H9 (cell line): Measurements from ENCODE around the gene CAPN9. TPM values are rescaled to one million over a fixed set of nuclear protein-coding genes. Genes with fewer than 3 reads are reported as not detected.

Source experiments
- DNase-seq: peaks from one replicate; pipeline ENCODE4 v3.0.0-alpha.2; 2017
- H2AFZ ChIP-seq: one replicate; pipeline ENCODE4 v1.6.1; 2013; ENCODE audit warnings: mild to moderate bottlenecking, low read length, control low read depth, moderate library complexity
- H2AK5ac ChIP-seq: 2 replicates; pipeline ENCODE4 v1.6.1; 2013; ENCODE audit warnings: low read length, control low read depth, mixed read lengths; ENCODE audit not compliant: insufficient read length
- H2BK120ac ChIP-seq: one replicate; pipeline ENCODE4 v1.6.1; 2013; ENCODE audit warnings: low read depth, mild to moderate bottlenecking, low read length, control low read depth, inconsistent platforms; ENCODE audit not compliant: poor library complexity, severe bottlenecking
- H2BK12ac ChIP-seq: 2 replicates; pipeline ENCODE4 v1.6.1; 2013; ENCODE audit warnings: low read length, control low read depth, mixed read lengths, low read depth; ENCODE audit not compliant: insufficient read length
- H2BK15ac ChIP-seq: 2 replicates; pipeline ENCODE4 v1.6.1; 2013; ENCODE audit warnings: low read depth, low read length, control low read depth
- H2BK20ac ChIP-seq: one replicate; pipeline ENCODE4 v1.6.1; 2013; ENCODE audit warnings: low read depth, mild to moderate bottlenecking, low read length, control low read depth, inconsistent platforms; ENCODE audit not compliant: poor library complexity, severe bottlenecking
- H2BK5ac ChIP-seq: 2 replicates; pipeline ENCODE4 v1.6.1; 2013; ENCODE audit warnings: low read length, control low read depth, mixed read lengths; ENCODE audit not compliant: insufficient read length
- H3K14ac ChIP-seq: 2 replicates; pipeline ENCODE4 v1.6.1; 2013; ENCODE audit warnings: low read length, control low read depth; ENCODE audit not compliant: insufficient read depth
- H3K18ac ChIP-seq: 2 replicates; pipeline ENCODE4 v1.6.1; 2013; ENCODE audit warnings: low read depth, mild to moderate bottlenecking, mixed read lengths, low read length, control low read depth; ENCODE audit not compliant: insufficient read length
- H3K23ac ChIP-seq: 2 replicates; pipeline ENCODE4 v1.6.1; 2013; ENCODE audit warnings: low read length, control low read depth, mixed read lengths, low read depth; ENCODE audit not compliant: insufficient read length
- H3K23me2 ChIP-seq: 2 replicates; pipeline ENCODE4 v1.6.1; 2013; ENCODE audit warnings: low read depth, mild to moderate bottlenecking, mixed read lengths, low read length, control low read depth; ENCODE audit not compliant: insufficient read length, poor library complexity, severe bottlenecking
- H3K27ac ChIP-seq: 2 replicates; pipeline ENCODE4 v1.5.1; 2013; ENCODE audit warnings: low read length, control low read depth, mixed read lengths, low read depth; ENCODE audit not compliant: insufficient read length
- H3K27me3 ChIP-seq: 2 replicates; pipeline ENCODE4 v1.6.1; 2013; ENCODE audit warnings: low read length, control low read depth, inconsistent platforms; ENCODE audit not compliant: insufficient read depth
- H3K4ac ChIP-seq: 2 replicates; pipeline ENCODE4 v1.6.1; 2013; ENCODE audit warnings: low read depth, mild to moderate bottlenecking, control low read depth, inconsistent platforms, low read length, moderate library complexity
- H3K4me1 ChIP-seq: 2 replicates; pipeline ENCODE4 v1.6.1; 2013; ENCODE audit warnings: low read length, control low read depth, inconsistent platforms; ENCODE audit not compliant: insufficient read depth
- H3K4me2 ChIP-seq: 2 replicates; pipeline ENCODE4 v1.6.1; 2013; ENCODE audit warnings: low read length, control low read depth, mixed read lengths; ENCODE audit not compliant: insufficient read length, insufficient read depth
- H3K56ac ChIP-seq: 2 replicates; pipeline ENCODE4 v1.6.1; 2013; ENCODE audit warnings: low read depth, mild to moderate bottlenecking, mixed read lengths, low read length, control low read depth; ENCODE audit not compliant: insufficient read length
- H3K79me1 ChIP-seq: 2 replicates; pipeline ENCODE4 v1.6.1; 2013; ENCODE audit warnings: low read depth, mild to moderate bottlenecking, moderate library complexity, low read length, control low read depth, inconsistent platforms; ENCODE audit not compliant: insufficient read depth, poor library complexity, severe bottlenecking
- H3K79me2 ChIP-seq: 2 replicates; pipeline ENCODE4 v1.6.1; 2013; ENCODE audit warnings: low read length, control low read depth, inconsistent platforms; ENCODE audit not compliant: insufficient read depth
- H3K9ac ChIP-seq: 2 replicates; pipeline ENCODE4 v1.6.1; 2013; ENCODE audit warnings: low read length, control low read depth, mixed read lengths; ENCODE audit not compliant: insufficient read length; ENCODE audit errors: extremely low read depth
- H3K9me3 ChIP-seq: one replicate; pipeline ENCODE4 v1.6.1; 2013; ENCODE audit warnings: low read depth, low read length, inconsistent platforms; ENCODE audit not compliant: control insufficient read depth
- H3T11ph ChIP-seq: one replicate; pipeline ENCODE4 v1.6.1; 2013; ENCODE audit warnings: mild to moderate bottlenecking, low read length, control low read depth, inconsistent platforms
- H4K20me1 ChIP-seq: one replicate; pipeline ENCODE4 v1.6.1; 2013; ENCODE audit not compliant: control insufficient read depth, insufficient read length, insufficient read depth
- H4K5ac ChIP-seq: 2 replicates; pipeline ENCODE4 v1.6.1; 2013; ENCODE audit warnings: low read depth, mild to moderate bottlenecking, mixed read lengths, low read length, control low read depth; ENCODE audit not compliant: insufficient read length
- H4K8ac ChIP-seq: replicated peaks from 2 replicates; pipeline ENCODE4 v1.6.1; 2013; ENCODE audit warnings: low read length, control low read depth, mixed read lengths, low read depth; ENCODE audit not compliant: insufficient read length
- H4K91ac ChIP-seq: 2 replicates; pipeline ENCODE4 v1.6.1; 2013; ENCODE audit warnings: low read depth, mild to moderate bottlenecking, moderate library complexity, mixed read lengths, low read length, control low read depth; ENCODE audit not compliant: insufficient read length
- H3K27ac Mint-ChIP-seq, 3 experiments: 2 replicates in 2 of 3; 3 replicates in 1 of 3; pipeline ENCODE4 v1.8.0; 2020 to 2021; ENCODE audit warnings: mixed read lengths in 3 of 3, mild to moderate bottlenecking in 1 of 3, moderate library complexity in 1 of 3
- H3K27me3 Mint-ChIP-seq: 2 replicates; pipeline ENCODE4 v1.8.0; 2021; ENCODE audit warnings: low read depth, mild to moderate bottlenecking, moderate library complexity, mixed read lengths
- H3K36me3 Mint-ChIP-seq, 3 experiments: 2 replicates in 2 of 3; 3 replicates in 1 of 3; pipeline ENCODE4 v1.8.0; 2020 to 2021; ENCODE audit warnings: low read depth in 3 of 3, mixed read lengths in 3 of 3; ENCODE audit not compliant: insufficient read depth in 1 of 3
- H3K4me1 Mint-ChIP-seq, 2 experiments: 2 replicates each; pipeline ENCODE4 v1.8.0; 2020; ENCODE audit warnings: mixed read lengths in 2 of 2
- H3K4me3 Mint-ChIP-seq, 2 experiments: 2 replicates in 1 of 2; 3 replicates in 1 of 2; pipeline ENCODE4 v1.8.0; 2020 to 2021; ENCODE audit warnings: mild to moderate bottlenecking in 2 of 2, mixed read lengths in 2 of 2, moderate library complexity in 1 of 2
- H3K9me3 Mint-ChIP-seq, 2 experiments: 2 replicates in 1 of 2; 3 replicates in 1 of 2; pipeline ENCODE4 v1.8.0; 2020; ENCODE audit warnings: mild to moderate bottlenecking in 2 of 2, mixed read lengths in 2 of 2, moderate library complexity in 1 of 2
- CTCF ChIP-seq: fragments of 200-600 bp; sonication (generic); conservative IDR thresholded peaks from 3 replicates; pipeline ENCODE4 v1.8.0; 2021; ENCODE audit warnings: antibody characterized with exemption, mild to moderate bottlenecking
- WGBS: extraction: QIAGEN DNeasy Blood & Tissue Kit; methylation state at CpG from one replicate; pipeline ENCODE4 v1.1.7; 2013; ENCODE audit warnings: missing lambda C conversion rate, low lambda C conversion rate, mixed read lengths; ENCODE audit not compliant: insufficient read length; ENCODE audit errors: extremely low coverage; 5-methylcytosine and 5-hydroxymethylcytosine counted together
- total RNA-seq: library from RNA; stranded (reverse); gene quantifications from 2 replicates; pipeline ENCODE4 v1.2.1, GENCODE V29; 2021

The CAPN9 gene
- total RNA-seq, 1 experiment from 2014 or later = 0.22 TPM

GRCh38 chr1:230824919-230825721 lies 77.9 kb downstream of the CAPN9 start:
- Histone ChIP-seq H3K23ac (no peak overlapping the region), H3K18ac (no peak overlapping the region), H2BK15ac (no peak overlapping the region), H2AFZ (no peak overlapping the region), H3T11ph (no peak overlapping the region), H3K9me3 (no peaks in the 10 kb centered on the region), H3K79me1 (no peaks in the 10 kb centered on the region), H3K4me1 (no peaks in the 10 kb centered on the region), H3K23me2 (no peaks in the 10 kb centered on the region), H2AK5ac (no peak overlapping the region), H3K56ac (no peak overlapping the region), H4K20me1 (no peaks in the 10 kb centered on the region), H4K5ac (no peak overlapping the region), H2BK5ac (no peak overlapping the region), H3K79me2 (no peaks in the 10 kb centered on the region), H4K8ac (no peak overlapping the region), H3K27me3 (no peaks in the 10 kb centered on the region), H3K14ac (no peak overlapping the region), H2BK12ac (no peak overlapping the region), H3K27ac (no peak overlapping the region), H3K9ac (no peak overlapping the region), H2BK20ac (no peak overlapping the region), H4K91ac (no peak overlapping the region), H3K4ac (no peak overlapping the region), H2BK120ac (no peak overlapping the region), H3K4me2 (no peak overlapping the region)
- Mint-ChIP-seq H3K36me3 (no peaks in the 10 kb centered on the region), H3K27ac (no peak overlapping the region), H3K27me3 (peaks cover 63% of the 10 kb centered on the region), H3K9me3 (no peaks in the 10 kb centered on the region; a peak in 1 of 5 replicates), H3K4me1 (no peaks in the 10 kb centered on the region), H3K4me3 (no peak overlapping the region)
- no peak for TF ChIP-seq CTCF
- DNase-seq = no peak
- no CpG with 5 or more reads among the region's 11 CpGs for WGBS
